ENCODE data around the gene ABCA13.

Gene ABCA13

DNA sequence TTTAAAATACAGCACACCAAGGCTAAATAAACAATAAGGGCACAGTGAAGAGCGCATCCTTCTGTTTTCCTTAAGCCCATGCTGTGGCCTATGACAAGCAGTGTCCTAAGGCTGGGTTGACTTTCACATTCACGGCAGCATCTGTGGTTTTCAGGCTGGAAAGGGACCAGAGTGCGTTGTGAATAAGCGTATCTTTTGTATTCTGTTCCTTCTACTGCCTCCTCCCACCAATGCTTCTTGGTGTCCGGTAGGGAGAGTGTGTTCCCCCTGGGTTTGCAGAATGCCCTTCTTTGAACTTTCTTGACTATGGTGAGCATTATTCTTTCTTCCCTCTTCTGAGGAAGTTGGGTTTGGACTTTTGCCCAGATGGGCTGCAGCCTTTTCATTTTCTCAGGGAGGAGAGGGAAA lies 73.6 kb downstream of the ABCA13 start:
- no peak for DNase-seq

DNA sequence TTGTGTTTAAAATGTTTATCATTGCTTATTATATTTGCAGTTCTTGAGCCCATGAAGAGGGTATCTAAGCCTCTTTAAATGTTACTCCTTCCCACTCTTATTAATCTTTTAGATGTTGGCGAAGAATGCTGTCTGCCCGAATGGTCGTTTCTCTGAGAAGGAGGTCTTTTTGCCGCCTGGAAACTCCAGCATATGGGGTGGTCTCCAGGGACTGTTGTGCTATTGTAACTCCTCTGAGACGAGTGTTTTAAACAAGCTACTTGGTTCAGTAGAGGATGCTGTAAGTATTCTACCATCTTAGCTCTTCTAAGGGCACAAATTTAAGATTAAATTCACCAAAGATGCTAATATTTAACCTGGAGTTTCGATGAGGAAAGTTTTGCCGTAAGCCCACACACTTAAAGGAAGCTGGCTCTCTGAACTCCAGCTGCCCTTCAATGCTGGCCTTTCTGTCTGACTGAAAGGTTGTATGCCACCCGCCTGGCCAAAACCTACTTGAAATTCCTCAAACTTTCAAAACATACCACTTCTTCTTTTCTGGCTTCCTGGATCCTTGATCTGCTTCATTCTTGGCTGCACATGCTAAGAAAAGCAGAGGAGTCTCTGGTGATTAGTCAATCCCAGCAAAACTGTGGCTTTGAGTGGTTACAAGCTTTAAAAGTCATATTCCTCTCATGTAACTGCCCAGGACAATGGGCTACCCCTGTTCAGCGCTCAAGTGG lies 74.7 kb downstream of the ABCA13 start:
- no peak for DNase-seq

GRCh38 chr7:48249166-48249565 lies 77.9 kb downstream of the ABCA13 start:
- no peak for DNase-seq

GRCh38 chr7:48250441-48250951 lies 79.2 kb downstream of the ABCA13 start:
- no peak for DNase-seq

DNA sequence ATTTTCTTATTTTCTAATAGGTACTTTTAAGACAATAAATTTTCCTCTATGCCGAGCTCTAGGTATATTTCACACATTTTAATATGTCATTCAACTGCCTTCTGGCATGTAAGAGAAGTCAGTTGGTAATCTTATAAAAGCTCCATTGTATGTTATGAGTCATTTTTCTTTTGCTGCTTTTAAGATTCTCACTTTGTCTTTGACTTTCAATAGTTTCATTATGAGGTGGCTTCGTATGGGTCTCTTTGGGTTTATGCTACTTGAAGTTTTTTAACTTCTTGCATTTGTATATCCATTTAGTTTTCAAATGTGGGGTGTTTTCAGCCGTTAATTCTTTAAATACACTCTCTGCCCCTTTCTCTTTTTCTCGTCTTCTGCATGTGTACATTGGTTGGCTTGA lies 80.5 kb downstream of the ABCA13 start:
- no peak for DNase-seq

- DNase-seq = no peak
These were observed 81.7 kb downstream of the ABCA13 start for GRCh38 chr7:48252995-48253394.

- DNase-seq = no peak
These were observed 83.8 kb downstream of the ABCA13 start for GRCh38 chr7:48255046-48255445.

- no peak for DNase-seq
These were observed 88.4 kb downstream of the ABCA13 start for GRCh38 chr7:48259463-48260280.

DNA sequence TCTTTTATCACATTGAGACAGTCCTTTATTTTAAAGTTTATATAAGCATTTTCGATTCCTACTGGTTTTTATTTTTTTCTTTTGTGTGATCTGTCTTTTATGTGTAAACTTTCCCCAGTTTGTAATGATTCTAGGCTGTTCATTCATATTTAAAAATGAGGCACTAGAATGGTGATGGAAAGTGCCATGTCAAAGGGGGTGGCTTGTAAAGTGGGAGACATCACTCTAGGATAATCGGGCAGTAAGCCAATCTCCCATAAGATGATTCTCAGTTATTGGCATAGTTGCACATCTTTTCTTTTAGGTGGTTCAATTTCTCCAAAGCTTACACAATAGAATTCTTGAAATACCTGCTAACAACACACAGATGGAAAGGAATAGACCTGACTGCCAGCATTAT lies 90.4 kb downstream of the ABCA13 start:
- DNase-seq = no peak

DNA sequence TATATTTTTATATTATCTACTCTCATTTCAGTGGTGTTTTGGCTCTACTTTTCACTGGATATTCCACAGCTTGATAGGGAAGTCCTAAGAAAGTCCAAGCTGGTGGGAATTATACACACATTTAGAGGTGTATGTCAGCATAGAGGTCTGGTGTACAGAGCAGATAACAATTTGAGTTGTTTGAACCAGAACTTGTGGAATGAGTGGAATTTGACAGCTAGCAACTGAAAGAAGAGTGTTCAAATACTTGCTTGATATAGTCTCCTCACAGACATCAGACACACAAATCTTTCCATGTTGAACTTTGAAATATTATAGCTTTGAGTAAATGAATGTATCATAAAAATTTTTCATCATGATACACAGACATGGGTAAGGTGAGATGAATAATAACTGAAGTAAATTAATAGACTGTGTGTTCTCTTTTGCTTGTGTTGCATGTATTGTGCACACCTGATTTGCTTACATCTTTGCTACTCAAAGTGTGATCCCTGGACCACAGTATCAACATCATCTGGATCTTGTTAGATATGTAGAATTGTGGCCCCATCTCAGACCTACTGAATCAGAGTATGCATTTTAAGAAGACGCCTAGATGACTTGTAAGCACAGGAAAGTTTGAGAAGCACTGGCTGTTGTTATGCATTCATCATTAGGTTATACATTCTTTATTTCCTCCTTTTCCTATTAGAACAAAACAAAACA lies 91.5 kb downstream of the ABCA13 start:
- no peak for DNase-seq

DNA sequence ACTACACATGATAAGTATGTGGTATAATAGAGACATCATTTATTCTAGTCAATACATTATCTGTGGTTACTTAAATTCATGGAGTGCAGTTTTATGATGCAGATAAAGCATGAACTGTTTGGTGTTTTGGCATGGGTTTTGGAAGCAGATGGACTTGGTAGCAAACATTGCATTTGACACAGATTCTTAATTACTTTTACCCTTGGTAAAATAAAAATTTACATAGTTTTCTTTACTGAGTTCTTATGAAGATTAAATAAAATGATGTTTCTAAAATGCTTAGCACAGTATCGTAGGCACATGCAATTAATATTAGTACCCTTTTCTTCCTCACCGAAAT lies 92.0 kb downstream of the ABCA13 start:
- no peak for DNase-seq

- DNase-seq = no peak
These were observed 97.8 kb downstream of the ABCA13 start for GRCh38 chr7:48269066-48269465.

- DNase-seq = no peak
These were observed 103.4 kb downstream of the ABCA13 start for GRCh38 chr7:48274662-48275061.

GRCh38 chr7:48279420-48279819 lies 108.2 kb downstream of the ABCA13 start:
- no peak for DNase-seq

DNA sequence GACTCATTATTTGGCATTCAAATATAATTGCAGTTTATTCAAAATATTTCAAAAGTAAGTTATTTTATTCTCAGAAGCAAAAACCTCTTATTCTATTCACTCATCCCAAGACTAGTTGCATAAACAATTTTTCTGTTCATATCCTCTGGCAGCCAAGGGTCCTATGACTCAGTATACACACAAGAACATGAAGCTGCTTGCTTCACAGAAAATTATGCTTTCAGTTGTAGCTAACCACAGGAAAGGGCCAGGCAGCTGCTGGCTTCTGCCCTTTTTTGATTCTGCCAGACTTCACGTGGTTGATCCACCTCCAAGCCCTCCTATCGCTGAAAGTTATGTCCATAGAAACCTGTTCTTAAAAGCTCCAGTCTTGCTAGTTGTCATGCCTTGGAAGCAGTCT lies 108.8 kb downstream of the ABCA13 start:
- DNase-seq = no peak

- no peak for DNase-seq
These were observed 114.1 kb downstream of the ABCA13 start for GRCh38 chr7:48285373-48285772.

- DNase-seq = no peak
These were observed 115.6 kb downstream of the ABCA13 start for GRCh38 chr7:48286836-48287235.

- DNase-seq = no peak
These were observed 118.4 kb downstream of the ABCA13 start for GRCh38 chr7:48289656-48290055.

DNA sequence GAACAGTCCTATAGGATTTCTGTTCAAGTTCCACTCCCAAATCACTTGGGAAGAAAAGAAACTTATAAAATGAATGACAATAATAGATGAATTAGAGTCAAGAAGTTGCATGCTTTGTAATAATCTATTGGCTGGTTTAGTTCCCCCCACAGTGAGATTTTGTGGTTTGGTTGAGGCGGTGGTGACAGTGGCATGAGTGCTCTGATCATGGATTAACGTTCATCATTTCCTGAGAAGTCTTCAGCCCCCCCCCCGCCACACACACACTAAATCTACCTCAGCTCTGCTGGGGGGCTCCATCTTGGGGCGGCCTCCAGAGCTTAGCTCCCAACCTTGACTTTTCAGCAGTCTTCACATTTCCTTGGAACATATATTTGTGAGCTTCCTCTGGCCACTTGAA lies 121.7 kb downstream of the ABCA13 start:
- DNase-seq = no peak

DNA sequence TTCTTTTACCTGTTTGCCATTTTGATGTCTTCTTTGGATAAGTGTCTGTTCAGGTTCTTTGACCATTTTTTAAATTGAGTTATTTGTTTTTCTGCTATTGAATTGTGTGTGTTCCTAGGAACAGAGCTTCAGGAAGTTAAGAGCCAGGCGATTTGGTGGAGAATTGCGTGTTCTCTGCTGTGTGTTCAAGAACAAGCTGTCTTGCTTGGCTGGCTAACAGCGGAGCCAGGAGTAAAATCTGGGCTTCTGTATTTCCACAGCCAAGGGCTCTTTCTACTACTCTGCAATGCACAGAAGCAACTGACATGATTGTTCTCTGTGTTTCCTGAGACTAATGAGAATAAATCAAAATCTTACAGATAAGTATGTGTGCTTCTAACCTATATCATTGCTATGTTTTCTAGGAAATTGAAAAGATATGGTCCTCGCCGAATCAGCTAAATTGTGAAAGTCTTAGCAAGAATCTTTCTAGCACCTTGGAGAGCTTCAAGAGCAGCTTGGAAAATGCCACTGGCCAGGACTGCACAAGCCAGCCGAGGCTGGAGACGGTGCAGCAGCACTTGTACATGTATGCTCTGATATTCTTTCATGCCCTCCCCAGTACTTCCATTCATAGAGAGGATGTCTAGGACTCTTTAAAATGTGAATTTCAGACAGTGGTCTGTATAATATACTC lies 124.2 kb downstream of the ABCA13 start:
- DNase-seq = no peak

GRCh38 chr7:48296966-48297365 lies 125.7 kb downstream of the ABCA13 start:
- no peak for DNase-seq

- no peak for DNase-seq
These were observed 127.5 kb downstream of the ABCA13 start for GRCh38 chr7:48298779-48299178.

DNA sequence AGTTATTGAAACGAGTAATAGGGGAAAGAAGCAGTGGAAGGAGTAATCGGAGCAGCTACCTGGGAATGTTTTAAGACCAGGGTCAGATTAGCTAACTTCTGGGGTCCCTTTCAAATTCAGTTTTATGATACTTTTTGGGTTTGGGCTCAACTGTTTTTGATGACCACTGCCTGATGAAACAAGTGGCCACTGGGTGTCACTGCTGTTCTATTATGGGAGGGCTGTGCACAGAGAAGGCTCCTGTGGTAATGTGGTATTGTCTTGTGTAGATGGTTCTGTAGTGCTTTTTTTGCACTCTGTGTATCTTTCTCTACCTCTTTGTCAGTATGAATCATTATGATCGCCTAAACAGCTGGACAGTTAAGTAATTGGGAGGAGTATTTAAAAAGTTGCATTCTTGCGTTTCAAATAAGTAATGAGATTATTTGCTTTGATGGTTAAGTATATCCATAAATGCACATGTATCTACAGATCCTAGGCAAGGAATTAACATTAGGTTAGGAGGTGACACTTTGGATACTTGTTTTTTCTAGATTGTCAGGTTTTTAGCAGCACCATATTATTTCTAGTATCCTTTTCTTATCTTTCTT lies 128.4 kb downstream of the ABCA13 start:
- DNase-seq = no peak

Data from 8988T (cell line).